ENCODE data around the gene DAB2. TPM values are rescaled to one million over a fixed set of nuclear protein-coding genes. Genes with fewer than 3 reads are reported as not detected.
"Not testable (repeated sequence)": the region's sequence is repeated elsewhere in the genome, so short reads cannot be mapped to it uniquely, and the experiment has no call there.

Gene DAB2
- total RNA-seq, 2 experiments from 2014 or later: not detected

DNA sequence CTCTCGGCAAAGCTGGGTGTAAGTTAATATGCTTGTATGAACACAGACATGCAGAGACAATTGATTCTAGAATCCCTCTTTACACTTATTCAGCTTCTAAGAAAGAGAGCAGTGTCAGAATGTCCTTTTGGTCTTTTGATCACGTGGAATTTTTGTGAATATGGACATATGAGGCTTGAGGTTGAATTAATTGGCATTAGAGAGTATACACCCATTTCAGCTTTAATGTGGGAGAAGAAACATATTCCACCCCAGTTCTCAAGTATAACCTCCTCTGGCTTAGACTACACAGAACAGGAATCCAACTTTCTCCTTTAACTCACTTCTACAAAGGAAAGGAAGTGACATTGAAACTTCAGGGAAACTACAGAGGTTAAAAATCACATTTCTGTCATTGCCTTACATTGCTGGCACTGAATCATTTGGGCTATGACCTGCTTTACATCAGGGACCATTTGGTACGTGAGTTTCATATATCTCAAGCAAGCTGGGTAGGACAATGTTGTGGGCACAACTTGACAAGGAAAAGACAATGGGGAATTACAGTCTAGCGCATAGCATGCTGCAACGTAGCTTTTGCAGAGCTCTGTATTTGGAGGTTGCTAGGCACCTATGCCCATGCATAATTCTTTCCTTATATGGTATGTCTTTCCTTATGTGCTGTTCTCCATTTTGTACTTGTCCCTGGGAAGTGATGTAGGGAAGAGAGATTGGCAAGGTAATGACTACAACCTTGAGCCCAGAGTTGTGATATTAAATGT is 19.5 kb downstream of the DAB2 start:
- Mint-ChIP-seq H3K4me1 (no peaks in the 10 kb centered on the region), H3K27me3 (peaks cover 3% of the 10 kb centered on the region), H3K9me3 (no peaks in the 10 kb centered on the region), H3K4me3 (no peak overlapping the region), H3K27ac (no peak overlapping the region), H3K36me3 (ENCODE audit: low read depth) (no peaks in the 10 kb centered on the region)
- ChIA-PET POLR2A (no interaction called here), CTCF (interaction anchor here (1.0 kb wide), 1 partner anchor 29 kb away, joined by 3 read pairs; no protein-coding TSS in a partner anchor)
- DNase-seq: no peak

- H3K27me3 Mint-ChIP-seq; H3K4me1 Mint-ChIP-seq; POLR2A ChIA-PET; H3K9me3 Mint-ChIP-seq; DNase-seq; H3K4me3 Mint-ChIP-seq; H3K27ac Mint-ChIP-seq; H3K36me3 Mint-ChIP-seq (ENCODE audit: low read depth); CTCF ChIA-PET: not testable (repeated sequence)
These were observed 21.0 kb downstream of the DAB2 start for GRCh38 chr5:39403761-39404160.

GRCh38 chr5:39402140-39402539 is 22.6 kb downstream of the DAB2 start:
- POLR2A ChIA-PET; DNase-seq; H3K9me3 Mint-ChIP-seq; H3K36me3 Mint-ChIP-seq (ENCODE audit: low read depth); H3K27ac Mint-ChIP-seq; H3K27me3 Mint-ChIP-seq; H3K4me1 Mint-ChIP-seq; H3K4me3 Mint-ChIP-seq: not testable (repeated sequence)
- CTCF ChIA-PET: interaction anchor here (2.8 kb wide), 1 partner anchor 26 kb away, joined by 6 read pairs; no protein-coding TSS in a partner anchor

DNA sequence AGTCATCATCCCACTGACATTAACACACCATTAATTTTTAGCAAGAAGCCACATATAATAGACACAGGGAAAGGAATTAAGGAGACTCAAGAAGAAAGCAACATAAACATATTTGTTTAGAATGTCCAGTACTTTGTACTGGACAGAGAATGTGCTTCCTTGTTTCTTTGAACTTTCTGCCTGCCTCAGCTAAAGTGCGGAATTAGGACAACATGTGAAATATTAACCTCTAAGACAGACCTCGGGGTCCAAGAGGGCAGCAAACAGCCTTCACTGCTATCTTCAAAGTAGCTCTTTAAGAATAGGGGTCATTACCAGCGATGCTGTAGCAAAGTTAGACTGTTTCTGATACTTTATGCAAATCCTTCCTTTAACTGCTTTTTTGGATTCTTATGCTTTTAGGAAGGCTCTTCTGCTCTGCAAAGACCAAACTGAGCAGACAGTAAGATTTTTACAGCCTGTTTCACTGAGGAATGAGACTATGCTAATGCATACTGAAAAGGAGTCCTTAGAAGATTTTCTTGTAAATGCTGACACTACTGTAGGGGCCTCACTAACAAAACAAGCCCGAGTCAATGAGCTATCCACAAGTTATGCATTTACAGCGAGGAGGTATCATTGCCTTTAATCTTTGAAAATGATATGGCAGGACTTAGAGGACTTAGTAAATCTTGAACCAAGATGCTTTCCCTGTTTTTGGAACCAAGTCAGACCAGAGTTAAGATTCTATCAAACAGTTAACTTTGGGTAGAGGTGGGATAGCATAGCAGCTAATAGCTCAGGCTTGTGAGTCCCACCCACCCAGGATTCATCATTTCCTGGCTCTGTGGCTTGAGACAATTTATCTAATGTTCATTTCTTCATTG is 23.8 kb downstream of the DAB2 start:
- Mint-ChIP-seq H3K9me3 (no peaks in the 10 kb centered on the region), H3K27ac (no peak overlapping the region), H3K4me1 (no peaks in the 10 kb centered on the region), H3K27me3 (no peaks in the 10 kb centered on the region), H3K4me3 (no peak overlapping the region), H3K36me3 (ENCODE audit: low read depth) (no peaks in the 10 kb centered on the region)
- POLR2A ChIA-PET: no interaction called here
- CTCF ChIA-PET: interaction anchor here (2.8 kb wide), 1 partner anchor 25 kb away, joined by 6 read pairs; no protein-coding TSS in a partner anchor
- DNase-seq: no peak

DNA sequence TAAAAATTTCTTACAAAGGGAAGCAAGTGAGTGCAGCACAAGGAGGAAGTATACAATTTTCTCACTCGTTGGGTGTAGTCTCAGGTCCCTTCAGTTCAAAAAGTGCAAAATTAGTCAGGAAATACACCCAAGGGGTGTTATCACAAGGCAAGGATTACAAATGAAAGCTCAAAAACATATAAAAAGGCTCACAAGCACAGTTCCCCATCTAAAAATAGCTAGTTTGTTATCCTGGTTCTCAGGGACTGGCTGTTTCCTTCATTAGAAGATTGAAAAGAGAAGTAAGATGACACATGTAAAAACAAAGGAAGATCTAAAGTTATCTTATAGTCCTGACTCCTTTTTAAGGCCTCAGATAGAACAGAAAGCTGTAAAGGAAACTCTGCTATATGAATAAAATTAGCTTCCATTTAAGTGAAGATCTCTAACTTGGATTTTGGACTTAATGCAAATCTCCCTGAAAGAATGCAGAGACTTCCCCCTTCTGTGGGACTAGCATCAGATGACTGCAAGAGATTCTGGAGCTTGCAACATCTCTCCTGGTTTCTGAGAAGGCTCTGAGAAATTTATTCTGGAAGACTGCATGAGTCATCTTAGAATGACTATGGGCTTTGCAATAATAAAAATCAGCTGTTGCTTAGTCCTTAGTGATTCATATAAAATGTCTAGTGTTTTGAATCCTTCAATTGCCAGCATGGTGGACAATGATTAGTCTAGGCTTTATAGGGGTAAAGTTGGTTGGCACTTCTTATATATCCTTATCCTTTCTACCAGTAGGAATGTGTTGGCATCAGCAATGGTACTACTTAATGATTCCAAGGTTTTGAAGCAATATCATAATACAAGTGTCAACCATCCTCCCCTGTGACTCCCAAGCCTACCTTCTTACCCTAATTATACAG is 25.4 kb downstream of the DAB2 start:
- no peaks in the 10 kb centered on the region for H3K9me3 Mint-ChIP-seq
- ChIA-PET CTCF (interaction anchor here (0.5 to 2.8 kb wide), 3 partner anchors 23 to 273 kb away, joined by 3 to 6 read pairs (median 3); no protein-coding TSS in a partner anchor), POLR2A (no interaction called here)
- H3K27ac Mint-ChIP-seq: no peak overlapping the region
- no peaks in the 10 kb centered on the region for H3K27me3 Mint-ChIP-seq
- no peak for DNase-seq
- no peaks in the 10 kb centered on the region for H3K4me1 Mint-ChIP-seq
- H3K4me3 Mint-ChIP-seq: no peak overlapping the region
- no peaks in the 10 kb centered on the region for H3K36me3 Mint-ChIP-seq (ENCODE audit: low read depth)

DNA sequence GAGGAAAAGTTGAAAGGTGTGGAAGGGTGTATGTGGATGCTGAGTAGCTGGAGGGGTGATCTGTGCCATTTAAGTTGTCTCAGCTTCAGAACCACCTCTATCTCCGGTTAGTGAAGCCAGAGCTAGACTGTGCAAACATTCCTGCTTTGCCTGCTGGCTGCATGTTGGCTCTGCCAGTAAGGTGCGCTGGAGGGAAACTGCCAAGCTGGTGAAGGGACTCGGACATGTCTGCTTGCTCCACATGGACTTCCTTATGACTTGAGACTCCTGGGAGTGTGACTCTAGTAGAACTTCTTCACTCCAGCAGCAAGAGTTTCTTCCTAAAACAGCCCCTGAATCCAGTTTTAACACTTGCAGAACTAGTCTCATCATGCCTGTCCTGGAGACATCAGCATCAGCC is 27.9 kb downstream of the DAB2 start:
- DNase-seq: no peak
- H3K9me3 Mint-ChIP-seq: no peaks in the 10 kb centered on the region
- H3K36me3 Mint-ChIP-seq (ENCODE audit: low read depth): no peaks in the 10 kb centered on the region
- no peak overlapping the region for H3K4me3 Mint-ChIP-seq
- ChIA-PET POLR2A (no interaction called here), CTCF (interaction anchor here (0.8 kb wide), 1 partner anchor 21 kb away, joined by 3 read pairs; no protein-coding TSS in a partner anchor)
- no peaks in the 10 kb centered on the region for H3K27me3 Mint-ChIP-seq
- H3K4me1 Mint-ChIP-seq: no peaks in the 10 kb centered on the region
- no peak overlapping the region for H3K27ac Mint-ChIP-seq

- no peak overlapping the region for H3K4me3 Mint-ChIP-seq
- ChIA-PET POLR2A (no interaction called here), CTCF (no interaction called here)
- H3K9me3 Mint-ChIP-seq: no peaks in the 10 kb centered on the region
- no peaks in the 10 kb centered on the region for H3K4me1 Mint-ChIP-seq
- no peaks in the 10 kb centered on the region for H3K36me3 Mint-ChIP-seq (ENCODE audit: low read depth)
- H3K27me3 Mint-ChIP-seq: peaks cover 2% of the 10 kb centered on the region
- no peak overlapping the region for H3K27ac Mint-ChIP-seq
- DNase-seq: no peak
These were observed 29.3 kb downstream of the DAB2 start for GRCh38 chr5:39395521-39395920.

DNA sequence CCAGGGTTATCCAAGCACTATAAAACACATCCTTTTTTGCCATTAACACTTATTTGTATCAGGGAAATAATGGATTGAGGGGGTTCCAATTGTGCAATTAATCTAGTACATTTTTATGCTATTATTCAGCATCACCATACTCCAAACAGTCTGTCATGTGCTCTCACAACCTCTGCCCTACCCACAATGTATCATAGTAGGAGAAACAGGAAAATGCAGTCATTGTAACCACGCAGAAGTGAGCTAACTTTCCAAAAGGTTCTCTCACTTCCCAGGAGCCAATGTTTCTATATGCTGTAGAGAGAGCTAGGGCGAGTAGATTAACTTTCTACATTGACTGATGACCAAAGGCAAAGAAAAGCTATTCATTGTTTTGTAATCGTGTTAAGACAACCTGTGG is 29.8 kb downstream of the DAB2 start:
- DNase-seq: no peak
- POLR2A ChIA-PET: no interaction called here

DNA sequence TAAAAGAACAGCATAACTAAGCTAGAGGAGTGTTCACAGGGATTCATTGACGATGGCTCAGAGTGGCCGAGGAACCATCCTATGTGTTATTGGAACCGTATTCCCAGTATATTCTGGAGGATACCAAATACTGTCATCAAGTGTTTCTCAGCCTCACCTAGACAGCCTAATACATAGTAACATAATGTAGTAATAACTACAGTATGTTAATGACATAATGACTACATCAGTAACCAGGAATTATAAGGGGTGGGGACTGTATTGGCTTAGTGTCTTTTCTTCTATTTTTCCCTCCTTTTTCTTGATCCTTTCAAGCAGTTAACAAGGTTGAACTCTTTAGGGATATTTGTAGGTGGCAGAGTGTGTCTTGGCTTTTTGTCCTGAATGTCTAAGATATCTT is 33.8 kb downstream of the DAB2 start:
- ChIA-PET POLR2A (no interaction called here), CTCF (no interaction called here)
- DNase-seq: no peak
- H3K36me3 Mint-ChIP-seq (ENCODE audit: low read depth): no peaks in the 10 kb centered on the region
- no peak overlapping the region for H3K4me3 Mint-ChIP-seq
- H3K27ac Mint-ChIP-seq: no peak overlapping the region
- H3K9me3 Mint-ChIP-seq: no peaks in the 10 kb centered on the region
- no peaks in the 10 kb centered on the region for H3K4me1 Mint-ChIP-seq
- H3K27me3 Mint-ChIP-seq: peaks cover 2% of the 10 kb centered on the region

More for the DNA sequence above, 29.8 kb downstream of the DAB2 start:
- CTCF ChIA-PET: no interaction called here
- Mint-ChIP-seq H3K9me3 (no peaks in the 10 kb centered on the region), H3K36me3 (ENCODE audit: low read depth) (no peaks in the 10 kb centered on the region), H3K4me3 (no peak overlapping the region), H3K27me3 (peaks cover 2% of the 10 kb centered on the region), H3K27ac (no peak overlapping the region), H3K4me1 (no peaks in the 10 kb centered on the region)

DNA sequence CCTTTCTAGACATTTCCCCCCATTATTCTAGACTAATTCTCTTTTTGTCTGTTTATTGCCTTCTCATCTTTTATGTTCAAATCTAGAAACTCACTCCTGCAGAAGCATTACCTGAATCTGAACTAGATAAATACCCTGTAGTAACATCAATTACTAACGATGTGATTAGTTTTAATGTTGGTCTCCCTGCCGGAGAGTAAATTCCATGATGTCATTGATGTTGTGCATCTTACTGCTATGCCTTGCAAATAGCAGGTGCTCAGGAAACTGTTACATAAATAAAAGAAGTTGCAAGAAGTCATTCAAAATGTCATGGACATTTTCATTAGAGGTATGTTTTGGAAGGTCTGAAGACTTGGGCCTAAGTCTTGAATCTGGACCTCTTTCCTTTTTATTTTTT is 37.5 kb downstream of the DAB2 start:
- peaks cover 5% of the 10 kb centered on the region for H3K27me3 Mint-ChIP-seq
- POLR2A ChIA-PET: no interaction called here
- H3K4me1 Mint-ChIP-seq: no peaks in the 10 kb centered on the region
- no peak for DNase-seq
- H3K9me3 Mint-ChIP-seq: no peaks in the 10 kb centered on the region
- H3K27ac Mint-ChIP-seq: no peak overlapping the region
- CTCF ChIA-PET: no interaction called here
- no peaks in the 10 kb centered on the region for H3K36me3 Mint-ChIP-seq (ENCODE audit: low read depth)
- H3K4me3 Mint-ChIP-seq: no peak overlapping the region

DNA sequence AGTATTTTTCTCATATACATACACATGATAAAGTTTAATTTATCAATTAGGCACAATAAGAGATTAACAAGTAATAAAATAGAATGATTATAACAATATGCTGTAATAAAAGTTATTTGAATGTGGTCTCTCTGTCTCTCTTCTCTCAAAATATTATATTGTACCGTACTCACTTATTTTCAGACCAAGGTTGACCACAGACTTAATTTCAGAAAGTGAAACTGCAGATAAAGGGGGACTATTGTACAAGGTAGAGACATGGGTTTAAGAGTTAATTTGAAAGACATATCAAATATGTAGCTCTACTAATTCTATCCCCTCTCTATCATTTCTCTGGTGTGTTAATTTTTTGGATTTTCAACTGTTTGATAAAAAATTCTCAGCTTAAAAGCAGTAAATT is 40.5 kb downstream of the DAB2 start:
- H3K27me3 Mint-ChIP-seq: peaks cover 7% of the 10 kb centered on the region
- CTCF ChIA-PET: interaction anchor here (2.8 kb wide), 1 partner anchor 8 kb away, joined by 16 read pairs; no protein-coding TSS in a partner anchor

GRCh38 chr5:39381376-39381775 is 43.4 kb downstream of the DAB2 start:
- no peak overlapping the region for H3K4me3 Mint-ChIP-seq
- no peaks in the 10 kb centered on the region for H3K4me1 Mint-ChIP-seq
- H3K9me3 Mint-ChIP-seq: no peaks in the 10 kb centered on the region
- ChIA-PET CTCF (no interaction called here), POLR2A (no interaction called here)
- H3K36me3 Mint-ChIP-seq (ENCODE audit: low read depth): no peaks in the 10 kb centered on the region
- no peak overlapping the region for H3K27ac Mint-ChIP-seq
- no peak for DNase-seq
- peaks cover 7% of the 10 kb centered on the region for H3K27me3 Mint-ChIP-seq

More for the DNA sequence above, 40.5 kb downstream of the DAB2 start:
- no peaks in the 10 kb centered on the region for H3K9me3 Mint-ChIP-seq
- POLR2A ChIA-PET: no interaction called here
- no peaks in the 10 kb centered on the region for H3K36me3 Mint-ChIP-seq (ENCODE audit: low read depth)
- no peaks in the 10 kb centered on the region for H3K4me1 Mint-ChIP-seq
- no peak overlapping the region for H3K27ac Mint-ChIP-seq
- DNase-seq: no peak
- no peak overlapping the region for H3K4me3 Mint-ChIP-seq

GRCh38 chr5:39379693-39380092 is 45.1 kb downstream of the DAB2 start:
- CTCF ChIA-PET: no interaction called here
- no peaks in the 10 kb centered on the region for H3K36me3 Mint-ChIP-seq (ENCODE audit: low read depth)
- POLR2A ChIA-PET: no interaction called here
- peaks cover 9% of the 10 kb centered on the region for H3K27me3 Mint-ChIP-seq
- no peak overlapping the region for H3K4me3 Mint-ChIP-seq
- H3K9me3 Mint-ChIP-seq: no peaks in the 10 kb centered on the region
- H3K27ac Mint-ChIP-seq: no peak overlapping the region
- no peaks in the 10 kb centered on the region for H3K4me1 Mint-ChIP-seq
- DNase-seq: no peak
